GM12878 (cell line): ENCODE results near the gene PITPNM3. TPM values are rescaled to one million over a fixed set of nuclear protein-coding genes. Genes with fewer than 3 reads are reported as not detected.

Experiments
- ATAC-seq: fragments of 200-7000 bp; cut with Tn5 transposase; 3 replicates; pipeline ENCODE4 v1.9.1; 2020; ENCODE audit warnings: mild to moderate bottlenecking, moderate library complexity
- BruUV-seq: library from RNA; stranded (reverse); fragments of 400-500 nt; replicated peaks from 2 replicates; lab custom pipeline; 2021; lab: Mats Ljungman, UMichigan
- CTCF ChIA-PET: fragments of 300-600 bp; sonication (Branson Sonifier 250); formaldehyde crosslinking; extraction: SDS; loops from one replicate; lab custom pipeline; 2021; ENCODE audit warnings: inconsistent platforms; lab: Yijun Ruan, JAX
- POLR2A ChIA-PET: fragments of 350-600 bp; formaldehyde crosslinking; extraction: SDS; loops from one replicate; lab custom pipeline; 2021; ENCODE audit warnings: inconsistent platforms; lab: Charles Lee
- RAD21 ChIA-PET: fragments of 300-600 bp; sonication (Branson Sonifier 250); formaldehyde crosslinking; loops from one replicate; lab custom pipeline; 2023; ENCODE audit warnings: antibody characterized with exemption; ENCODE audit not compliant: unreplicated experiment; lab: Charles Lee
- SMC1A ChIA-PET: fragments of 300-600 bp; sonication (Branson Sonifier 250); formaldehyde crosslinking; loops from one replicate; lab custom pipeline; 2023; ENCODE audit not compliant: unreplicated experiment, uncharacterized antibody; lab: Charles Lee
- DNase-seq: peaks from one replicate; pipeline ENCODE4 v3.0.0-alpha.2; 2011; ENCODE audit warnings: low read depth, low spot score
- FAIRE-seq: peaks from 3 replicates; lab custom pipeline; 2011; peaks lifted over from hg19 to GRCh38; lab: Jason Lieb, UNC
- H2AFZ ChIP-seq: 2 replicates; pipeline ENCODE4 v1.6.0; 2011; ENCODE audit warnings: low read depth, low read length, control low read depth; ENCODE audit not compliant: control insufficient read depth
- H3K27ac ChIP-seq: 2 replicates; pipeline ENCODE4 v1.5.1; 2011; ENCODE audit warnings: control low read depth; ENCODE audit not compliant: control insufficient read depth, insufficient read depth
- H3K27me3 ChIP-seq, 2 experiments: replicated peaks in 1 of 2; 2 replicates each; pipeline versions ENCODE4 v1.6.0 to v1.6.1; 2011; ENCODE audit warnings: low read length in 1 of 2; ENCODE audit not compliant: control insufficient read depth in 2 of 2, insufficient read depth in 2 of 2
- H3K36me3 ChIP-seq, 2 experiments: 2 replicates each; pipeline ENCODE4 v1.5.1; 2011; ENCODE audit warnings: low read length in 1 of 2; ENCODE audit not compliant: control insufficient read depth in 2 of 2, insufficient read depth in 2 of 2
- H3K4me1 ChIP-seq: 2 replicates; pipeline ENCODE4 v1.6.1; 2011; ENCODE audit warnings: mild to moderate bottlenecking, low read length, moderate library complexity, mixed read lengths; ENCODE audit not compliant: control insufficient read depth, insufficient read depth
- H3K4me2 ChIP-seq: 2 replicates; pipeline ENCODE4 v1.6.0; 2011; ENCODE audit warnings: control low read depth; ENCODE audit not compliant: control insufficient read depth, insufficient read depth
- H3K4me3 ChIP-seq: fragments of 200-600 bp; sonication (generic); 2 replicates; pipeline ENCODE4 v1.5.1; 2016
- H3K79me2 ChIP-seq: 2 replicates; pipeline ENCODE4 v1.6.0; 2011; ENCODE audit warnings: low read length; ENCODE audit not compliant: control insufficient read depth, insufficient read depth
- H3K9ac ChIP-seq: 2 replicates; pipeline ENCODE4 v1.8.0; 2011; ENCODE audit warnings: low read length, control low read depth, mixed read lengths; ENCODE audit not compliant: control insufficient read depth, insufficient read depth
- H3K9me3 ChIP-seq: replicated peaks from 3 replicates; pipeline ENCODE4 v1.5.1; 2011; ENCODE audit warnings: mild to moderate bottlenecking, low read length; ENCODE audit not compliant: control insufficient read depth, insufficient read depth
- H4K20me1 ChIP-seq: 2 replicates; pipeline ENCODE4 v1.6.0; 2011; ENCODE audit not compliant: control insufficient read depth, insufficient read depth
- ASH2L ChIP-seq: fragments of 300-600, 200-600 bp; sonication (generic); IDR thresholded peaks from 2 replicates; pipeline ENCODE4 v1.6.1; 2017; ENCODE audit warnings: low read depth, mild to moderate bottlenecking, borderline replicate concordance
- CEBPB ChIP-seq, 2 experiments: fragments of 150-350 bp in 1 of 2; IDR thresholded peaks; 2 replicates each; pipeline ENCODE4 v1.6.1; 2012 to 2014; ENCODE audit warnings: low read depth in 2 of 2, low read length in 2 of 2, borderline replicate concordance in 1 of 2, inconsistent platforms in 1 of 2
- CREM ChIP-seq: IDR thresholded peaks from 2 replicates; pipeline ENCODE4 v1.6.1; 2014; ENCODE audit warnings: antibody characterized with exemption, low read depth
- CTCF ChIP-seq, 3 experiments: IDR thresholded peaks in 2 of 3; conservative IDR thresholded peaks in 1 of 3; 2 replicates each; pipeline ENCODE4 v1.5.1; 2011; ENCODE audit warnings: low read depth in 3 of 3, low read length in 3 of 3, mild to moderate bottlenecking in 3 of 3, control low read depth in 2 of 3, moderate library complexity in 2 of 3, inconsistent platforms in 1 of 3, mixed read lengths in 1 of 3; ENCODE audit not compliant: control insufficient read depth in 2 of 3, insufficient read depth in 1 of 3; ENCODE audit errors: extremely low read depth in 1 of 3
- EP300 ChIP-seq, 2 experiments: fragments of 150-350 bp in 1 of 2; IDR thresholded peaks; 2 replicates each; pipeline ENCODE4 v1.6.1; 2011 to 2012; ENCODE audit warnings: low read depth in 2 of 2, low read length in 2 of 2, borderline replicate concordance in 1 of 2, improper control_type of control experiment in 1 of 2, inconsistent platforms in 1 of 2; ENCODE audit not compliant: control insufficient read depth in 1 of 2
- FOS ChIP-seq: IDR thresholded peaks from 3 replicates; pipeline ENCODE4 v1.6.1; 2011; ENCODE audit warnings: borderline replicate concordance; ENCODE audit not compliant: insufficient read length; ENCODE audit errors: extremely low read depth
- FOXK2 ChIP-seq: fragments of 450-650 bp; IDR thresholded peaks from 2 replicates; pipeline ENCODE4 v1.6.1; 2017; ENCODE audit warnings: mild to moderate bottlenecking, moderate library complexity
- GABPA ChIP-seq: IDR thresholded peaks from 2 replicates; pipeline ENCODE4 v1.6.1; 2014; ENCODE audit warnings: antibody characterized with exemption, low read depth, mild to moderate bottlenecking, inconsistent platforms
- HDAC6 ChIP-seq: fragments of 200-600 bp; sonication (generic); IDR thresholded peaks from one replicate; pipeline ENCODE4 v1.8.0; 2017; ENCODE audit warnings: antibody characterized with exemption; ENCODE audit not compliant: unreplicated experiment
- MYB ChIP-seq: fragments of 150-350 bp; IDR thresholded peaks from 2 replicates; pipeline ENCODE4 v1.6.1; 2014; ENCODE audit warnings: mild to moderate bottlenecking, low read depth, low read length, borderline replicate concordance
- NFYB ChIP-seq: IDR thresholded peaks from 2 replicates; pipeline ENCODE4 v1.6.1; 2011; ENCODE audit warnings: low read depth, mild to moderate bottlenecking, low read length, improper control_type of control experiment, moderate library complexity; ENCODE audit not compliant: insufficient read depth
- NR2C2 ChIP-seq: IDR thresholded peaks from 2 replicates; pipeline ENCODE4 v1.6.1; 2011; ENCODE audit warnings: borderline replicate concordance, low read depth; ENCODE audit not compliant: control insufficient read depth, insufficient read length
- RAD21 ChIP-seq: IDR thresholded peaks from 2 replicates; pipeline ENCODE4 v1.6.1; 2011; ENCODE audit warnings: mild to moderate bottlenecking, low read depth, low read length, moderate library complexity; ENCODE audit not compliant: insufficient read depth
- RELB ChIP-seq: fragments of 450-650 bp; IDR thresholded peaks from 2 replicates; pipeline ENCODE4 v1.6.1; 2017; ENCODE audit warnings: low read depth, mild to moderate bottlenecking, moderate library complexity
- SIN3A ChIP-seq: IDR thresholded peaks from 2 replicates; pipeline ENCODE4 v1.6.1; 2012; ENCODE audit warnings: low read depth, low read length, improper control_type of control experiment
- SREBF1 ChIP-seq: IDR thresholded peaks from 2 replicates; pipeline ENCODE4 v1.6.1; 2012; ENCODE audit warnings: mild to moderate bottlenecking, low read length
- STAT3 ChIP-seq: IDR thresholded peaks from 2 replicates; pipeline ENCODE4 v1.6.1; 2011; ENCODE audit warnings: low read depth, low read length, improper control_type of control experiment
- ZBED1 ChIP-seq: IDR thresholded peaks from 2 replicates; pipeline ENCODE4 v1.6.1; 2016; ENCODE audit warnings: borderline replicate concordance
- ZNF217 ChIP-seq: fragments of 450-650 bp; IDR thresholded peaks from 2 replicates; pipeline ENCODE4 v1.6.1; 2017; ENCODE audit warnings: antibody characterized with exemption, mild to moderate bottlenecking
- WGBS: methylation state at CpG from one replicate; pipeline ENCODE4 v1.1.6; 2016; ENCODE audit warnings: low lambda C conversion rate; ENCODE audit not compliant: insufficient replicate concordance, insufficient coverage; ENCODE audit errors: missing lambda C conversion rate; 5-methylcytosine and 5-hydroxymethylcytosine counted together
- in situ Hi-C: fragments of 300-500 bp; cut with MboI; formaldehyde crosslinking; loops from 9 replicates; pipeline ENCODE4 v1.14.3; 2018; ENCODE audit warnings: mixed read lengths
- intact Hi-C: fragments of 100-400 bp; cut with micrococcal nuclease; formaldehyde crosslinking; loops from one replicate; pipeline ENCODE4 v1.14.2; 2022; ENCODE audit not compliant: unreplicated experiment
- polyA plus RNA-seq, 11 experiments: library from polyadenylated mRNA; depleted of rRNA in 4 of 11; unstranded in 6 of 11; stranded (reverse) in 5 of 11; fragments of >200 nt; fragmentation: Nextera tagmentation in 4 of 11; fragmentation: Illumina TruSeq in 1 of 11; extraction: Ambion mirVana in 4 of 11; extraction: Trizol in 1 of 11; gene quantifications; 1 replicate in 1 of 11; 2 replicates in 10 of 11; pipeline versions ENCODE4 v1.2.1 to v1.2.3, GENCODE V29; 2011 to 2016; ENCODE audit warnings: inconsistent platforms in 2 of 11, missing spikeins in 2 of 11, low read depth in 1 of 11
- total RNA-seq, 4 experiments: library from RNA; depleted of rRNA in 3 of 4; stranded (reverse); fragments of >200 nt in 3 of 4; fragmentation: Illumina TruSeq in 1 of 4; extraction: Trizol in 1 of 4; gene quantifications; 2 replicates each; pipeline versions ENCODE4 v1.2.1 to v1.2.3, GENCODE V29; 2013 to 2021
- TF ChIP-seq, protein P1 (sequence below): IDR thresholded peaks from 2 replicates; pipeline ENCODE4 v1.6.1; 2012; ENCODE audit warnings: low read depth, low read length, improper control_type of control experiment

Gene PITPNM3
- total and polyA plus RNA-seq, 10 of the 15 experiments (the other 5 are each of a cell fraction or from before 2014, with no cell fraction given) = 0.02 to 0.49 (median 0.19) TPM; not detected in 1

DNA sequence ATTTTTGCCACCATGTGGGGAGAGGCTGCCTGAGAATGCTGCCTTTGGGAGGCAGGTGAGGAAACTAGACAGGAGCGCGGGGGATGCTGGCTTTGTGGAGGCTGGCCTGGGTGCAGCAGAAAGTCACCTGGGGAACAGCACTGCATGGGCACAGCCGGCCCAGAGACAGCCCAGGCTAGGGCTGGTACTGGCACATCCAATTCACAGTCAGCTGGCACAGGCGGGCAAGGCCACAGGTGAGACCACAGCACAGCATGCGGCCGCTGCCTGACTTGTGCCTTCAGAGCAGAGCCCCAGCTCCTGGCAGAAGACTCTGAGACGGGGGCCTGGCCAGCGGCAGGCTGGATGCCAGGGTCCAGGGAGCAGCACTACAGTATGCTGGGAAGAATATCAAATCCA is 16.6 kb upstream of the PITPNM3 start:
- BruUV-seq = no TSS peak
- Histone ChIP-seq H4K20me1 (no peaks in the 10 kb centered on the region), H3K4me1 (peaks cover 13% of the 10 kb centered on the region), H3K79me2 (no peaks in the 10 kb centered on the region), H3K36me3 (no peaks in the 10 kb centered on the region), H3K9me3 (no peaks in the 10 kb centered on the region), H3K27ac (no peak overlapping the region)
- DNase-seq = no peak
- FAIRE-seq = no peak
- WGBS = 93% methylated on average over 8 of the region's 8 CpGs
- ChIA-PET CTCF (no interaction called here), SMC1A (no interaction called here)
- TF ChIP-seq SREBF1 (no peak), GABPA (no peak), RAD21 (no peak), EP300 (IDR thresholded peaks at IDR 0.05; ENCODE audit: borderline replicate concordance in 1 of 2, control insufficient read depth in 1 of 2, low read depth in 2 of 2, low read length in 2 of 2) (no peak), RELB (no peak), FOXK2 (no peak), ZNF217 (no peak), CREM (no peak), SIN3A (no peak), MYB (no peak), CEBPB (IDR thresholded peaks at IDR 0.05; ENCODE audit: borderline replicate concordance in 1 of 2, low read depth in 2 of 2, low read length in 2 of 2) (no peak), ASH2L (no peak), HDAC6 (no peak), NFYB (no peak), ZBED1 (no peak), FOS (no peak), STAT3 (no peak), CTCF (IDR thresholded peaks at IDR 0.05 in 2 of 3, conservative IDR thresholded peaks at IDR 0.05 in 1 of 3; ENCODE audit: control insufficient read depth in 2 of 3, extremely low read depth in 1 of 3, insufficient read depth in 1 of 3, low read depth in 3 of 3, low read length in 3 of 3) (no peak), NR2C2 (no peak)
- TF ChIP-seq, protein P1, sequence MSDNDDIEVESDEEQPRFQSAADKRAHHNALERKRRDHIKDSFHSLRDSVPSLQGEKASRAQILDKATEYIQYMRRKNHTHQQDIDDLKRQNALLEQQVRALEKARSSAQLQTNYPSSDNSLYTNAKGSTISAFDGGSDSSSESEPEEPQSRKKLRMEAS = no peak
- TF ChIP-seq, all 136 proteins: peak for 0
- Histone ChIP-seq H3K9ac (no peak overlapping the region), H3K4me3 (no peak overlapping the region), H2AFZ (no peak overlapping the region), H3K4me2 (no peak overlapping the region), H3K27me3 (no peaks in the 10 kb centered on the region)
- ATAC-seq = no peak
- ChIA-PET RAD21 (no interaction called here), POLR2A (interaction anchor here (0.7 kb wide), 1 partner anchor 26 kb away, joined by 12 read pairs; no protein-coding TSS in a partner anchor)
- in situ Hi-C loops = no loop called here
- intact Hi-C loops = no loop called here
